OCI-M1 (cell line): ENCODE measurements around the gene BAIAP2.
A peak's percentile ranks its signal among the peaks of the same experiment; 100 is the strongest.

Experiments used
- DNase-seq: peaks from one replicate; lab custom pipeline; 2025; lab: John Stamatoyannopoulos, UW

The BAIAP2 gene

GRCh38 chr17:81086789-81087551, 52.0 kb downstream of the BAIAP2 start:
- no peak for DNase-seq

DNA sequence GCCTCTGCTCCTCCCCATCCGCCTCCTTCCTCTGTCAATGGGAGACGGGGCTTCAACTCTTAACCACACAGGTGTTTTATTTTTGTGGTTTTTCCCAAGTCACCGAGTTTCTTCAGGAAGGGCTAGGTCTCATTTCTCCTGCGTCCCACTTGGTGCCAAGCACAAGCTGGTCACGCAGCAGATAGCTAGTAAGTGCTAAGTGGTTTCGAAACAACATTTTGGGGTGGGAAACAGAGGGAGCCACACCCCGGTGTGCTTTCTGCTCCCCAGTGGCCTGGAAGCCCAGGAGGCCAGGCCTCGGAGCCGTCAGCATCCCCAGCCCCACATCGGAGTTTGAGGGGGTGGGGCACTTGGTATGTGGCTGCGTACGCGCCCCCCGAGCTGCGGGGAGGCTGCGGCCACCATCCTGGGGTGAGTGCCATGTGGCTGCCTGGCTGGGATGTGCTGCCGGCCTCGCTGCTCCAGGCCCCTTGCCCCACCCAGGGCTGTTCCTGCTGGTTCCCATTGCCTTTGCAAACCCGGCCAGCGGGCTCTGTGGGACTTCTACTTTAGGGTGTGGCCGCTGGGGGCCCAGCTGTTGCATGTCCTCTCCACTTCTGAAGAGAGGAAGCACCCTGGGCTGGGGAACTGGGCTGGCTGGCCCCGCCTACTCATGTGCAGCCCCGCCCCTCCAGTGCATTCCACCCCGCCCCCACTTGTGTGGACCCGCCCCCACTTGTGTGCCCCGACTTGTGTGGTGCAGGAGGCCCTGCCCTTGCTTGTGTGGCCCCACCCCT, 55.6 kb downstream of the BAIAP2 start:
- DNase-seq: peak; percentile 81

DNA sequence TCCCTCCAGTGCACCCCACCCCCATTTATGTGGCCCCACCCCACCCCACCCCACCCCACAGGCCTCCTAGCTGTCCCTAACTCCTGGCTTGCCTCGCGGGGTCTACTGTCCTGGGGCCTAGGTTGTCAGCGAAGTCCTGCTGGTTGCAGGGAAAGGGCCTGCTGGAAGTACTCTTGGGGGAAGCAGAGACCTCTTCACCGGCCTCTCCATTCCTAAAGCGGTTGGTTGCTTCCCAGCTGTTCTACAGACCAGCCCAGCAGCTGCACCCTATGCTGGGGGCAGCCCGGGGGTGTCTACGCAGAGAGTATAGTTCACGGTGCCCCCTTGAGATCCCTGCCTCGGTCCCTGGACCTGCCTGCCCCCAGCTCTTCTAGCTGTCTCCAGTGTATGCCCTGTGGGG, 56.2 kb downstream of the BAIAP2 start:
- DNase-seq: no peak

DNA sequence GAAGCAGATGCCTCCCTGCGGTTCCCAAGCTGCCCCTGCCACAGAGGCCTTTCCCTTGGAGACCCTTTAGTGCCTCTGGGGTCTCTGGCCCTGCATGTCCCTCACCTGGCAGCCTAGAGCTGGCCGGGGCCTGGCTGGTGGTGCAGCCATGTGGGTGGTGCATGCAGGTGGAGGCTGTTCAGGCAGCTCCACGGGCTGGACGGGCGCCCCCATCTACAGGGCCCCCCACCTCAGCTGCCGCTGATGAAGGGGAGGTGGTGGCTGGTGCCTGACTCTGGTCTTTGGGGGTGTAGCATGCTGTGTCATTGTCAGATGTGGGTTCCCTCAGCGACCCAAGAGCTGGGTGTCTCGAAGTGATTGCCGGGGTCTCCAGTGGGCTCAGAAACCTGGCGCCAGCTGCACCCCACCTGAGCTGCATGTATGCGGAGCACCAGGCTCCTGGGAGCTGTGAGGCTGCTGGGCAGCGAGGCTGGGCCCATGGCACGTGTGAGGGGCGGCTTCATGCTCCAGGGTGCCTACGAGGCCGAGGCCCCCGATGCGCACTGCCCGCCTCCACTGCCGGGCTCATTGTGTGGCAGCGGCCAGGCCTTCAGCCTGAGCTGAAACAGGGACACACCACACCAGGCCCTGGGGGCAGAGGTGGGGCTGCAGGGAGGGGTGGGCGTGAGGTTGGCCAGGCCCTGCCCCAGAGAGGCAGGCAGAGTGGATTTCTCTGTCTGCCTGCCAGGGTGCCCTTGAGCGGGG, 57.0 kb downstream of the BAIAP2 start:
- DNase-seq: no peak

DNA sequence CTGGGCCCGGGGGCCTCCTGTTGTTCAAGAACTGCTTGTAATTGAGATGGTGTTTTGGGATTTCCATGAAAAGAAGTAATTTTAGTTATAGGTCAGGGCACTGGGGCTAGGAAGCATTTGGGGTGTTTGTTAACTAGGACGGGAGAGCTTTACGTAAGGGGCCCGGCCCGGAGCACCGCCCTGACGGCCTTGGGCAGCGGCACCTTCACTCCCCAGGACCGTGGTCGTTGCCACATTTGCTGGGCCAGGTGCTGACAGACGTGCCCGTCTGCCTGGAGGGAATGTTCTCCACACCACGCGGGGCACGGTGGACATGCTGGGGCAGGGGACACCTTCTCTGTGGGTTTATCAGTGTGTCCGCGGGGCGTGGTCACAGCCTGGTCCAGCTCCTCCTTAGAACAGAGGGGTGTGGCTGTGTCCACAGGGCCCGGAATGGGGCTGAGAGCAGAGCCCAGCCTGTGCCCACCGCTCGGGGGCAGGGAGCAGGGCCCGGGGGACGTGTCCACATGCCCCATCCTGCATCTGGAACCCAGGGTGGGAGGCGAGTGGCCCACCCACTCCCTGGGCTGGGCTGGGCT, 57.7 kb downstream of the BAIAP2 start:
- DNase-seq: no peak

DNA sequence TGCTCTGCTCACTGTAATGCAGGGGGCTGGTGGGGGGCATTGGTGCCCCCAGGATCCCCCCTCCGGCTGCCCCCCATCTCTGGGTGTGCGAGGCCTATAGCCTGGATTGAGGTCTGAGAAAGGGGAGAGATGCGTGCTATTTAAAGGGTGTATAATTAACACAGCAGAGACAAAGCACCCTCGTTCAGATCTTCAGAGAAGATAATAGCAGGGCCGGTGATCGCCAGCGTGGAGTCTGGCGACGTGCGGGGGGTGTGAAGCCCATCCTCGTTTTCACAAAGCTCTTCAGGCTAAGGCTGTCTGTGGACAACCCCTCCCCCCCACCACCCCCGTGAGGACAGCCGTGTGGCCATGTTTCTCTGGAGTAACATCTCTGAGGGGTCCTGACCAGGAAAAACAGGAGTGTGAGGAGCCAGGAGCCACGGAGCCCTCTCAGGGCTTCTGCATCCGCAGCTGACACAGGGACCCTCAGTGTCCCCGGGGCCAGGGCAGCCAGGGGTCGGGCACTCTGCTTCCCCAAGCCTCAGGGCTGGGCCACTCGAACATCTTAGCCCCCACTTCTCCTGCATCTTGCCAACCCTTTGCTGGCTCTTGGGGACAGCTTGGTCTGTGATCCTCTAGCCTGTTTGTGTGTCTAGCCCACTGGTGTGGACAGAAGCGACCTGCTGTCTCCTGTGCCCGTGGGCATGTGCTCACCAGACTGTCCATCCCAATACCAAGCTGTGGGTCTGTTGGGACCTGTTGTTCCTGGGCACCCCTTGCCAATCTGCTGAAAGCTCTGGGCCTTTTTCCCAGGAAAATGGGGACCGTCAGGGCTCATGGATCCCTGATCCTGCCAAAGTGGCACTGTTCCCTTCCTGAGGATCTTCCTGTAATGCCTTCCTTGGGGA, 58.9 kb downstream of the BAIAP2 start:
- no peak for DNase-seq

DNA sequence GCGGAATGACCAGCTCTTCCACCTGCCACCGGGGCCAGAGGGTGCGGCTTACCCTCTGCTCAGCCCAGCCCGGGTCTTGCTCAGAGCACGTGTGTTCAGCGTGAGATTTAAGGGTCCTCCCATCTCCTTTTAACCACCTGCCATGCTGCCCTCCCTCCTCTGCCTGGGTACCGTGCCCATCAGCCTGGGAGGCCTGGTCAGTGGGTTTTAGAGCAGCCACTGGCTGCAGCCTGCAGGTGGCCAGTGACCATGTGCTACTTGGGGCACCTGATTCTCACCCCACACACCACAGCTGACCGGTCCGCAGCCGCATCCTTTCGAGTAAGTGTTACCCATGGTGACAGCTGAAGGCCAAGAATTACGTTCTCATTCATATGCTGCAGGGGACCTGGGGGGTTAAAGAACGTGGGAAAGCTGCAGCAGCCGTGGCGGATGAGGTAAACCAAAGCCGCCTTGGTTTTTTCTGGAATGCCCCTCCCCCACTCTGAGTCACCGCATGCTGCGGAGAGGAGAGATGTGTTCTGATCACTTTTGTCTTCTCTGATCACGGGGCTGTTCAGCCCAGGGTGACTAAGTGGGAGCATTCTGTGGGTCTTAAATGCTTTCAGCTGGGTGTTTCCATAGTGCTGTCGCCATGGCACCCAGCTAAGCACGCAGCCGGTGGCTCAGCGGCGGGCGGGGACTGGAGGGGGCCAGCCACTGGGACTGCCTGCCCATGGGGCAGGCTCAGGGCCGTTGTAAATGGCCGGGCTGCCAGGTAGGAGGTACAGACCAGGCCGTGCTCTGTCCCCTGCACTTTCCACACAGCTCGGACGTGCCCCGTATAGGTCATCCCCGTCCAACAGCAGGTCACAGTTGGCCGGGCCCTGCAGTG, 59.8 kb downstream of the BAIAP2 start:
- DNase-seq: peak; percentile 85

DNA sequence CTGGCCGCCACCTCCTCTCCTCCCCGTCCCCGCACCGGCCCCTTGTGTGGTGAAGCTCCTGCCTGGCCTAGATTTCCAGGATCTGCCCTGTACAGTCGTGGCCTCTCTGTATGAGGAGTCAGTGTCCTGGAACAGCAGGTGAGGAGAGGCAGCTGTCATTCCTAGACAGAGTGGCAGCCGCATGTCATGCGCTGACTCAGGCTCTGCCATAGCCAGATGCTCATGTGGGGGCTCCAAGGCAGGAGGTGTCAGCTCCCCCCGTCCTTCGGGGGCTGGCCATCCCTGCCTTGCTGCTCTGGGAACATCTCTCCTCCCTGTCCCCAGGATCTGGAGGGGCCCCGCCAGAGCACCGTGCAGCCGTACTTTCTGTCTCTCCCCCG, 60.4 kb downstream of the BAIAP2 start:
- DNase-seq: no peak

- no peak for DNase-seq
Observed at GRCh38 chr17:81096741-81097133, 61.8 kb downstream of the BAIAP2 start.

DNA sequence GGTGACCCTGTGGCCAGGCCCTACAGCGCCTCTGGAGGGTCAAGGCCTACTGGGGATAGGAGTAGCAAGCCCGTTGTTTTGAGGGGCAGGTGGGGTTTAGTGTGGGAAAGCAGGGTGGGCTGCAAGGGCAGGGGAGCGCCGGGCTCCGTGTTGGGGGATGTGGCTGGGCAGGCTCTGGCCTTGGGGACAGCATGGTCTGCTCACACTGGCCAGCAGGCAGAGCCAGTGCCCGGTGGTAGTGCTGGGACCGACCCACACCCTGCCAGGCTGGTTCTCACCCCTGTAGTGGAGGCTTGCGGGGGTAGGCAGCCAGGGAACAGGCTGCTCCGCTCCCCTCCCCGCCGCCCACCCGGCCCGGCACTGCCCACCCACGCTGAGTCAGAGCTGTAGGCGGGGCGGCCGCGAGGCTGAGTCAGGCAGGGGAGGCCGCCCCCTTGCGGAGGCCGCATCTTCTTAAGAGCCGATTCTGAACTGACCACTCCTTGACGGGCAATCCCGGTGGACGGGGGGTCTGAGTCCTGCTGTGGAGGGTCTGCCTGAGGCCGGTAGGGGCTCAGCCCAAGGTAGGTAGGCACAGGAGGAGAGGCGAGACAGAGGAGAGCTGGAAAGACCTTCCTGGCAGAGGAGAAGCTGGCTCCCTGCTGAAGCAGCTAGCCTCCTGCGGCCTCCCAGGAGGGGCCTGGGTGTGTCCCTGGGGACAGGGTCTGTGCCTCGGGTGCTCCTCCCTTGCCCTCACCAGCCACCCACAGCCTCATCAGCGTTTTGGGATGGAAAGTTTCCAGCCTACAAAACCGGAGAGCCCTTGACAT, 62.4 kb downstream of the BAIAP2 start:
- peak; percentile 78 for DNase-seq

GRCh38 chr17:81097943-81098308, 63.0 kb downstream of the BAIAP2 start:
- no peak for DNase-seq

DNA sequence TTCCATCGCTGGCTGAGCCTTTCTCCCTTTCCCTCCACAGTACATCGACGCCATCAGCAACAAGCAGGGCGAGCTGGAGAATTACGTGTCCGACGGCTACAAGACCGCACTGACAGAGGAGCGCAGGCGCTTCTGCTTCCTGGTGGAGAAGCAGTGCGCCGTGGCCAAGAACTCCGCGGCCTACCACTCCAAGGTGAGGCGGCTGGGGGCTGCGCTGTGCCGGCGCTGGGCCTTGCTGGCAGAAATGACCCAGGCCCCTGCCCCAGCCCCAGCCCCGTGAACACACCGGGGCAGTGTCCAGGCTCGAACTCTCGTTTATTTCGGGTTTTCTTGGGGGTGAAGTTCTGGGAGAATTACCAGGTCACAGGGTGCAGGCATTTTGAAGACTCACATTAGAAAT, 64.9 kb downstream of the BAIAP2 start:
- no peak for DNase-seq

GRCh38 chr17:81100668-81101067, 65.7 kb downstream of the BAIAP2 start:
- DNase-seq: no peak

DNA sequence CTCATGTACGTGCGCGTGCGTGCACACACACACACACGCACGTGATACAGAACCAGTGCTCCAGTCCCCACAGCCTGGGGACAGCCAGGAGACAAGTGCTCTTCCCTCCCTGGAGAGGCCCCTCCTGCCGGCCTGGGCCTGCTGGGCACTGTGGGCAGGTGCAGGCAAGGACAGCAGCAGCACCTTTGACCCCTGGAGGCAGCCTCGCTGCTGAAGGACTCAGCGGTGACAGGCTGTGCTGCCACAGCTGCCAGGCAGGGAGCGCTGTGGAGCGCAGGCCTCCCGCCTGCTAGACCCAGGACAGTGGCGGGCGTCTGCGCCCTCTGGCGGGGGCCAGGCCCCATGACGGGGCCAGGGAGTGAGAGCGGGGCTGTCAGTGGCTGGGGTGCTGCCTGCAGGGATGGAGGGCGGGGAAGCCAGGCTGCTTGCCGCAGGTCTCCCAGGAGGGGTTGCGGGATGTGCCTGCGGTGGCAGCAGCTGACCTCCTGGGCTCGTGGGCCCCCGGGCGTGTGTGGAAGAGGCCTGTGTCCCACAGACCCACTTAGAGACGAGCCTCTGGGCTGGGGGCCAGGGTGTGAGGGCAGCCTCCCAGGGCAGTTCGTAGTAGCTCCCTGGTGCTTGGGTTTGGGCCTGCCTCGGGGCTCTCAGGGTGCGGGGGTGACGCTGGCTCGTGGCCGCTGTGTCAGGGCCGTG, 66.8 kb downstream of the BAIAP2 start:
- DNase-seq: peak; percentile 94

- DNase-seq: peak; percentile 2
Observed at GRCh38 chr17:81102352-81102751, 67.4 kb downstream of the BAIAP2 start.

GRCh38 chr17:81102869-81103268, 67.9 kb downstream of the BAIAP2 start:
- no peak for DNase-seq

DNA sequence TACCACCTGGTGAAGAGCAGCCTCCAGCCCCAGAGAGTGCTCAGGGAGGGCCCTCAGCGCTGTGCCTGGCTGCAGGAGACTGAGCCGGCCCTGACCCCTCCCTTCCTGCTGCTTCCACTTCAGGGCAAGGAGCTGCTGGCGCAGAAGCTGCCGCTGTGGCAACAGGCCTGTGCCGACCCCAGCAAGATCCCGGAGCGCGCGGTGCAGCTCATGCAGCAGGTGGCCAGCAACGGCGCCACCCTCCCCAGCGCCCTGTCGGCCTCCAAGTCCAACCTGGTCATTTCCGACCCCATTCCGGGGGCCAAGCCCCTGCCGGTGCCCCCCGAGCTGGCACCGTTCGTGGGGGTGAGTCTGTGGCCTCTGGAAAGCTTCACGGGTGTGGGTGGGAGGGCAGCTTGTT, 68.4 kb downstream of the BAIAP2 start:
- DNase-seq: no peak

GRCh38 chr17:81106716-81107115, 71.8 kb downstream of the BAIAP2 start:
- no peak for DNase-seq

DNA sequence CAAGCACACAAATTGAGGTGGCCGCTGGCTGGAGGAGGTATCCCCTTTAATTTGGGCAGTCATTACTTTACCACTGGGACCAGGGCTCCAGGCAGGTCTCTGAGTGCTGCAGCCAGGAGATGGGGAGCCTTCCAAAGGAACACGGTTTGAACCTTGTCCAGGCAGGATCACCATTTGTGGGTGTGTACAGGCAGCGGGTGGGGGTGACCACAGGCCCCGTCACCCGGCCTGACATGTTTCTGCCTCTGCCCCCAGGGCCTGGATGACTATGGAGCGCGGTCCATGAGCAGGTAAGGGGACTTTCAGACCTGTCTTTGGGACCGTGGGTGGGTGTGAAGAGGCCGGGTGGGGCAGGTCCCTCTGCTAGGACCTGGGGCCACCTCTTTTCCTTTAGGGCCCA, 73.3 kb downstream of the BAIAP2 start:
- DNase-seq: no peak
